ENCODE measurements around the gene SEPTIN5. TPM values are rescaled to one million over a fixed set of nuclear protein-coding genes. Genes with fewer than 3 reads are reported as not detected.

The SEPTIN5 gene
- total and polyA plus RNA-seq, 9 of the 15 experiments (the other 6 are each of a cell fraction or from before 2014, with no cell fraction given): 0.03 to 195 (median 119) TPM

DNA sequence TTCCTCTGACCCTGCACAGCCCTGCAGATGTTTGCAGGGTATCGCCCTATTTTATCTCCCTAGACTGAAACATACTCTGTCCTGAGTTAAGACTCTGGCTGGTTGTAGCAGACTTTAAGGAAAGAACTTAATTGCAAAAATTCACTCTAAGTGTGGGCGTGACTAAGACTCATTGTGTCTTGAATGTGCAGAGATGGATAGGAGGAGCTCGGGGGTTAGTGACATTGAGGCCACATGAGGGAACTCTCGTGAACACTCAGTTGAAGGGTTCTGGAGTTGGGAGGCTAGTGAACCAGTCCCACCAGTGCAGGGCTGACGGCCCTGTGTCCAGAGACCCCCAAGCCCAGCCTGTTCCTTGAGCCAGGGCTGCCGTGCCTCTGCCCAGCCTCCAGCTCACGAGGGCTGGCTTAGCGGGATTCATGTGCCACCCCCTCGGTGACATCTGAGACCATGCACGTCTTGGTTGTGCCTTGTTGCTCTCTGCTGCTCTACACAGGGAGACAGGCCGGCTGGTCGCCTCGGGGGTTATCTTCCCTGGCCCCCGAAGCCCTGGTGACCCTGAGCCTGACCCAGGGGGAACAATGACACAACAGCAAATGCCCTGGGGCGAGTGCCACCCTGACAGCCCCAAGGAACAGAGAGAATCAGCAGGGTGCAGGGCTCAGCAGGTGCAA lies 34.8 kb downstream of the SEPTIN5 start:
- peak in 2 of 4 experiments; percentile 52 to 60 for DNase-seq (ENCODE audit: extremely low read depth in 1 of 4, low spot score in 3 of 4)
- in situ Hi-C loops (cut with MboI): no loop called here
- H3K4me2 ChIP-seq (ENCODE audit: insufficient read depth, low read length): no peak overlapping the region
- POLR2A ChIA-PET: interaction anchor here (0.5 to 1.9 kb wide), 12 partner anchors 8 to 162 kb away, joined by 3 to 9 read pairs (median 4); no protein-coding TSS in a partner anchor
- H3K36me3 ChIP-seq (ENCODE audit: control insufficient read depth, insufficient read depth, low read length): no peaks in the 10 kb centered on the region
- CTCF ChIA-PET (ENCODE audit: low intra/inter-chr PET ratio): no interaction called here
- H3K79me2 ChIP-seq (ENCODE audit: control insufficient read depth, insufficient read depth, low read length): no peaks in the 10 kb centered on the region
- peaks cover 5 to 65% of the 10 kb centered on the region in 2 experiments for H3K4me1 ChIP-seq (replicated peaks in 1 of 2; ENCODE audit: control insufficient read depth in 2 of 2, insufficient read depth in 2 of 2, low read length in 2 of 2)
- H4K20me1 ChIP-seq (replicated peaks; ENCODE audit: control insufficient read depth, insufficient read depth, low read length): peaks cover 49% of the 10 kb centered on the region
- BruUV-seq (replicated peaks): no TSS peak
- peak; percentile 85 for FAIRE-seq
- H3K9me3 ChIP-seq (replicated peaks; ENCODE audit: control insufficient read depth, insufficient read depth, low read depth, low read length): no peaks in the 10 kb centered on the region; the same call in 1 of the 2 replicates
- ATAC-seq: peak; percentile 17
- H3K9me1 ChIP-seq (ENCODE audit: control insufficient read depth, insufficient read depth, low read length): no peaks in the 10 kb centered on the region
- H3K4me3 ChIP-seq: no peak overlapping the region
- peak overlapping the region in 1 of 2 experiments; percentile 27; a peak in 2 of 4 replicates for H3K9ac ChIP-seq (ENCODE audit: insufficient read depth in 1 of 2, low read depth in 2 of 2, low read length in 2 of 2)
- no peak overlapping the region for H2AFZ ChIP-seq (ENCODE audit: low read depth, low read length)
- intact Hi-C loops (cut with micrococcal nuclease): no loop called here
- peaks cover 39 to 71% of the 10 kb centered on the region in 2 experiments; a peak in 4 of 5 replicates for H3K27me3 ChIP-seq (ENCODE audit: control insufficient read depth in 2 of 2, insufficient read depth in 2 of 2, low read length in 2 of 2)
- 1% methylated on average over 15 of the region's 15 CpGs for WGBS (ENCODE audit: insufficient coverage, low coverage, missing lambda C conversion rate)
- H3K27ac ChIP-seq (ENCODE audit: extremely low read depth, low read depth, low read length): no peak overlapping the region
- TF ChIP-seq SETDB1 (IDR thresholded peaks at IDR 0.05; ENCODE audit: low read length) (peak; percentile 73), FOXA3 (CRISPR knock-in tag; conservative IDR thresholded peaks at IDR 0.05 in 1 of 2, IDR thresholded peaks at IDR 0.05 in 1 of 2) (no peak), CHD1 (IDR thresholded peaks at IDR 0.05; ENCODE audit: low read length) (peak; percentile 2), KLF10 (CRISPR knock-in tag; IDR thresholded peaks at IDR 0.05) (no peak)
- TF ChIP-seq, protein P1, sequence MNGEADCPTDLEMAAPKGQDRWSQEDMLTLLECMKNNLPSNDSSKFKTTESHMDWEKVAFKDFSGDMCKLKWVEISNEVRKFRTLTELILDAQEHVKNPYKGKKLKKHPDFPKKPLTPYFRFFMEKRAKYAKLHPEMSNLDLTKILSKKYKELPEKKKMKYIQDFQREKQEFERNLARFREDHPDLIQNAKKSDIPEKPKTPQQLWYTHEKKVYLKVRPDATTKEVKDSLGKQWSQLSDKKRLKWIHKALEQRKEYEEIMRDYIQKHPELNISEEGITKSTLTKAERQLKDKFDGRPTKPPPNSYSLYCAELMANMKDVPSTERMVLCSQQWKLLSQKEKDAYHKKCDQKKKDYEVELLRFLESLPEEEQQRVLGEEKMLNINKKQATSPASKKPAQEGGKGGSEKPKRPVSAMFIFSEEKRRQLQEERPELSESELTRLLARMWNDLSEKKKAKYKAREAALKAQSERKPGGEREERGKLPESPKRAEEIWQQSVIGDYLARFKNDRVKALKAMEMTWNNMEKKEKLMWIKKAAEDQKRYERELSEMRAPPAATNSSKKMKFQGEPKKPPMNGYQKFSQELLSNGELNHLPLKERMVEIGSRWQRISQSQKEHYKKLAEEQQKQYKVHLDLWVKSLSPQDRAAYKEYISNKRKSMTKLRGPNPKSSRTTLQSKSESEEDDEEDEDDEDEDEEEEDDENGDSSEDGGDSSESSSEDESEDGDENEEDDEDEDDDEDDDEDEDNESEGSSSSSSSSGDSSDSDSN (IDR thresholded peaks at IDR 0.05; ENCODE audit: borderline replicate concordance in 1 of 2, low read depth in 2 of 2, low read length in 2 of 2): 0 out of 4 replicates have a peak, but pooled peaks of 1 of the 2 experiments have one; percentile 11
- TF ChIP-seq, protein P2, sequence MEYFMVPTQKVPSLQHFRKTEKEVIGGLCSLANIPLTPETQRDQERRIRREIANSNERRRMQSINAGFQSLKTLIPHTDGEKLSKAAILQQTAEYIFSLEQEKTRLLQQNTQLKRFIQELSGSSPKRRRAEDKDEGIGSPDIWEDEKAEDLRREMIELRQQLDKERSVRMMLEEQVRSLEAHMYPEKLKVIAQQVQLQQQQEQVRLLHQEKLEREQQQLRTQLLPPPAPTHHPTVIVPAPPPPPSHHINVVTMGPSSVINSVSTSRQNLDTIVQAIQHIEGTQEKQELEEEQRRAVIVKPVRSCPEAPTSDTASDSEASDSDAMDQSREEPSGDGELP (CRISPR knock-in tag; IDR thresholded peaks at IDR 0.05; ENCODE audit: borderline replicate concordance): no peak
- TF ChIP-seq, protein P3, sequence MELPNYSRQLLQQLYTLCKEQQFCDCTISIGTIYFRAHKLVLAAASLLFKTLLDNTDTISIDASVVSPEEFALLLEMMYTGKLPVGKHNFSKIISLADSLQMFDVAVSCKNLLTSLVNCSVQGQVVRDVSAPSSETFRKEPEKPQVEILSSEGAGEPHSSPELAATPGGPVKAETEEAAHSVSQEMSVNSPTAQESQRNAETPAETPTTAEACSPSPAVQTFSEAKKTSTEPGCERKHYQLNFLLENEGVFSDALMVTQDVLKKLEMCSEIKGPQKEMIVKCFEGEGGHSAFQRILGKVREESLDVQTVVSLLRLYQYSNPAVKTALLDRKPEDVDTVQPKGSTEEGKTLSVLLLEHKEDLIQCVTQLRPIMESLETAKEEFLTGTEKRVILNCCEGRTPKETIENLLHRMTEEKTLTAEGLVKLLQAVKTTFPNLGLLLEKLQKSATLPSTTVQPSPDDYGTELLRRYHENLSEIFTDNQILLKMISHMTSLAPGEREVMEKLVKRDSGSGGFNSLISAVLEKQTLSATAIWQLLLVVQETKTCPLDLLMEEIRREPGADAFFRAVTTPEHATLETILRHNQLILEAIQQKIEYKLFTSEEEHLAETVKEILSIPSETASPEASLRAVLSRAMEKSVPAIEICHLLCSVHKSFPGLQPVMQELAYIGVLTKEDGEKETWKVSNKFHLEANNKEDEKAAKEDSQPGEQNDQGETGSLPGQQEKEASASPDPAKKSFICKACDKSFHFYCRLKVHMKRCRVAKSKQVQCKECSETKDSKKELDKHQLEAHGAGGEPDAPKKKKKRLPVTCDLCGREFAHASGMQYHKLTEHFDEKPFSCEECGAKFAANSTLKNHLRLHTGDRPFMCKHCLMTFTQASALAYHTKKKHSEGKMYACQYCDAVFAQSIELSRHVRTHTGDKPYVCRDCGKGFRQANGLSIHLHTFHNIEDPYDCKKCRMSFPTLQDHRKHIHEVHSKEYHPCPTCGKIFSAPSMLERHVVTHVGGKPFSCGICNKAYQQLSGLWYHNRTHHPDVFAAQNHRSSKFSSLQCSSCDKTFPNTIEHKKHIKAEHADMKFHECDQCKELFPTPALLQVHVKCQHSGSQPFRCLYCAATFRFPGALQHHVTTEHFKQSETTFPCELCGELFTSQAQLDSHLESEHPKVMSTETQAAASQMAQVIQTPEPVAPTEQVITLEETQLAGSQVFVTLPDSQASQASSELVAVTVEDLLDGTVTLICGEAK (IDR thresholded peaks at IDR 0.05): no peak
- TF ChIP-seq, protein P3 (CRISPR knock-in tag; IDR thresholded peaks at IDR 0.05): peak; percentile 26; the same call in 1 of the 2 replicates
